ENCODE results near the gene RAF1.

The RAF1 gene

DNA sequence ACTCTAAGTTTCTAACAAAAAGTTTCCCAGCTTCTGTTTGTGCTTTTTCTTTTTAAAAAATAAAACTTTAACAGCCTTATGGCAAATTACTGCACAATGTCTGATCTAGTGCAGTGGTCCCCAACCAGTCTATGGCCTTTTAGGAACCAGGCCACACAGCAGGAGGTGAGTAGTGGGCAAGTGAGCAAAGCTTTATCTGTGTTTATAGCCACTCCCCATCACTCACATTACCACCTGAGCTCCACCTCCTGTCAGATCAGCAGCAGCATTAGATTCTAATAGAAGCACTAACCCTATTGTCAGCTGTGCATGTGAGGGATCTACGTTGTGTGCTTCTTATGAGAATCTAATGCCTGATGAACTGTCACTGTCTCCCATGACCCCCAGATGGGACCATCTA, 101.5 kb downstream of the RAF1 start:
- no peak for TF ChIP-seq SIN3A (IDR thresholded peaks at IDR 0.05; ENCODE audit: borderline replicate concordance, insufficient read depth, low read length)
- TF ChIP-seq TAF1 (IDR thresholded peaks at IDR 0.05; ENCODE audit: borderline replicate concordance, insufficient read depth, low read length), result no peak
- no peak for TF ChIP-seq POLR2AphosphoS5 (IDR thresholded peaks at IDR 0.05; ENCODE audit: low read depth, low read length)
- TF ChIP-seq, protein P1, sequence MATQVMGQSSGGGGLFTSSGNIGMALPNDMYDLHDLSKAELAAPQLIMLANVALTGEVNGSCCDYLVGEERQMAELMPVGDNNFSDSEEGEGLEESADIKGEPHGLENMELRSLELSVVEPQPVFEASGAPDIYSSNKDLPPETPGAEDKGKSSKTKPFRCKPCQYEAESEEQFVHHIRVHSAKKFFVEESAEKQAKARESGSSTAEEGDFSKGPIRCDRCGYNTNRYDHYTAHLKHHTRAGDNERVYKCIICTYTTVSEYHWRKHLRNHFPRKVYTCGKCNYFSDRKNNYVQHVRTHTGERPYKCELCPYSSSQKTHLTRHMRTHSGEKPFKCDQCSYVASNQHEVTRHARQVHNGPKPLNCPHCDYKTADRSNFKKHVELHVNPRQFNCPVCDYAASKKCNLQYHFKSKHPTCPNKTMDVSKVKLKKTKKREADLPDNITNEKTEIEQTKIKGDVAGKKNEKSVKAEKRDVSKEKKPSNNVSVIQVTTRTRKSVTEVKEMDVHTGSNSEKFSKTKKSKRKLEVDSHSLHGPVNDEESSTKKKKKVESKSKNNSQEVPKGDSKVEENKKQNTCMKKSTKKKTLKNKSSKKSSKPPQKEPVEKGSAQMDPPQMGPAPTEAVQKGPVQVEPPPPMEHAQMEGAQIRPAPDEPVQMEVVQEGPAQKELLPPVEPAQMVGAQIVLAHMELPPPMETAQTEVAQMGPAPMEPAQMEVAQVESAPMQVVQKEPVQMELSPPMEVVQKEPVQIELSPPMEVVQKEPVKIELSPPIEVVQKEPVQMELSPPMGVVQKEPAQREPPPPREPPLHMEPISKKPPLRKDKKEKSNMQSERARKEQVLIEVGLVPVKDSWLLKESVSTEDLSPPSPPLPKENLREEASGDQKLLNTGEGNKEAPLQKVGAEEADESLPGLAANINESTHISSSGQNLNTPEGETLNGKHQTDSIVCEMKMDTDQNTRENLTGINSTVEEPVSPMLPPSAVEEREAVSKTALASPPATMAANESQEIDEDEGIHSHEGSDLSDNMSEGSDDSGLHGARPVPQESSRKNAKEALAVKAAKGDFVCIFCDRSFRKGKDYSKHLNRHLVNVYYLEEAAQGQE (IDR thresholded peaks at IDR 0.05; ENCODE audit: insufficient read depth in 1 of 2, low read depth in 2 of 2, low read length in 2 of 2), result no peak
- TF ChIP-seq FOXP2 (optimal IDR thresholded peaks at IDR 0.05; ENCODE audit: borderline replicate concordance, extremely low read depth, extremely low read length, insufficient read depth), result no peak

DNA sequence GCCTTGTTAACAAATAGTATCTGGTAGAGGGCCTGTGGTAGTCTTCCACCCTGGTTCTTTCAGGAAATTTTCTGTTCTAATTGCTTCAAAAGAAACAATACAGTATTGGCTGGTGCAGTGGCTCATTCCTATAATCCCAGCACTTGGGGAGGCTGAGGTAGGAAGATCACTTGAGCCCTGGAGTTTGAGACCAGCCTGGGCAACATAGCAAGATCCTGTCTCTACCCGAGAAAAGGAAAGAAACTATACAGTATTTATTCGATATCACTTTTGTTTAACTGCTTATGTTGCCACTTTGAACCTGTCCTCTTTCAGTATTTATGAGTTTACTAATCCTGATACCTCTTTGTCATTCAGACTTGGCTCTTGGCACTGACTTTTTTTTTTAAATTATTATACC, 102.5 kb downstream of the RAF1 start:
- TF ChIP-seq SIN3A (IDR thresholded peaks at IDR 0.05; ENCODE audit: borderline replicate concordance, insufficient read depth, low read length), result no peak
- no peak for TF ChIP-seq POLR2AphosphoS5 (IDR thresholded peaks at IDR 0.05; ENCODE audit: low read depth, low read length)
- TF ChIP-seq FOXP2 (optimal IDR thresholded peaks at IDR 0.05; ENCODE audit: borderline replicate concordance, extremely low read depth, extremely low read length, insufficient read depth), result no peak
- no peak for TF ChIP-seq TAF1 (IDR thresholded peaks at IDR 0.05; ENCODE audit: borderline replicate concordance, insufficient read depth, low read length)
- TF ChIP-seq, protein P1 (IDR thresholded peaks at IDR 0.05; ENCODE audit: insufficient read depth in 1 of 2, low read depth in 2 of 2, low read length in 2 of 2), result no peak

DNA sequence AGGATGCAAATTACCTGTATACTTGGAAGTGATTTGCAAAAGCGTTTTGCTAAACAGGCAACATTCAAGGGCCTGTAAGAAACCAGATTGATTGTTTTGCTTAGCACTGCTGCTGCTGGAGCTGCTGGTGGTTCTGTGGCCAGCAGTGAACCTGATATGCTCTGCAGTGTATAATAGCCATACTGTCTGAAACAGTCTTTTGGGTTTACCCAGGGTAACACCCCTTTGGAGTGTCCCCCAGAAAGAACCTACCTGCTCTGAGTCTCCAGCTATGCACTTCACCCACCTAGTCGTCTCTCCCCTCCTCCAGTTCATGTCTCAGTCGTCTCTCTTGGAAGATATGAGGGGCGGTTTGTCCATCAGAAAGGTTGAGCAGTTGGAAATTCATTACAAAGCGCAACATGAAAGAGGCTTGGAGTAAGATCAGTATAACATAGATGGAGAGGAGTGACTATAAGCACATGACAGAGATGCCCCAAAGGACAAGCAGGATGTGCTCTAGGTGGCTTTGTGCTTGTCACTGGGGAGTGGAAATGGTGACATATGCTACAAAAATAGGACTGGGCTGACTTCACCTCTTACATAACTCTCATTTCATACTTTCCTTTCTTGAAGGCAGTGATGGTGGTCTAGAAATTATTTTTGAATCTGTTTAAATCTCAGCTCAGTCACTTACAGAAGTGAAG, 103.3 kb downstream of the RAF1 start:
- TF ChIP-seq TAF1 (IDR thresholded peaks at IDR 0.05; ENCODE audit: borderline replicate concordance, insufficient read depth, low read length) (no peak), SIN3A (IDR thresholded peaks at IDR 0.05; ENCODE audit: borderline replicate concordance, insufficient read depth, low read length) (no peak), POLR2AphosphoS5 (IDR thresholded peaks at IDR 0.05; ENCODE audit: low read depth, low read length) (no peak), FOXP2 (optimal IDR thresholded peaks at IDR 0.05; ENCODE audit: borderline replicate concordance, extremely low read depth, extremely low read length, insufficient read depth) (no peak)
- TF ChIP-seq, protein P1 (IDR thresholded peaks at IDR 0.05; ENCODE audit: insufficient read depth in 1 of 2, low read depth in 2 of 2, low read length in 2 of 2), result no peak

DNA sequence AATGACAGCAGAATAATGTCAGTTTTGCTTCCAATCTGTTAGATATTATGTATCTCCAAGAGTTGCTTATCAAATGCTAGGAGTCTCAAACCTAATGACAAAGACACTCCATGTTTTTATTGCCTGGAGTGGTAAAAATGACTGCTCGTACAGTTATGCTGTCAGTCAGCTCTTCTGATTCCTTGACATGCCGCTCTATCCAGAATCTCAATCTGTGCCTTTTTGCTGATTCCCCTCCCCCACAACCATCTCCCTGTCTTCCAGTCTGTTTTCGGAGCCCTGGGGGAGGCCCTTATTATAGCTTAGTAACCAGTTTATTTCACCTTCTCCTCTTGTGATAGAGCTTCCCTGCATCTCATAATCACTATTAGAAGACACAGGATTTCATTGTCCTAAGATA, 104.4 kb downstream of the RAF1 start:
- TF ChIP-seq FOXP2 (optimal IDR thresholded peaks at IDR 0.05; ENCODE audit: borderline replicate concordance, extremely low read depth, extremely low read length, insufficient read depth) (no peak), SIN3A (IDR thresholded peaks at IDR 0.05; ENCODE audit: borderline replicate concordance, insufficient read depth, low read length) (no peak), TAF1 (IDR thresholded peaks at IDR 0.05; ENCODE audit: borderline replicate concordance, insufficient read depth, low read length) (no peak)

DNA sequence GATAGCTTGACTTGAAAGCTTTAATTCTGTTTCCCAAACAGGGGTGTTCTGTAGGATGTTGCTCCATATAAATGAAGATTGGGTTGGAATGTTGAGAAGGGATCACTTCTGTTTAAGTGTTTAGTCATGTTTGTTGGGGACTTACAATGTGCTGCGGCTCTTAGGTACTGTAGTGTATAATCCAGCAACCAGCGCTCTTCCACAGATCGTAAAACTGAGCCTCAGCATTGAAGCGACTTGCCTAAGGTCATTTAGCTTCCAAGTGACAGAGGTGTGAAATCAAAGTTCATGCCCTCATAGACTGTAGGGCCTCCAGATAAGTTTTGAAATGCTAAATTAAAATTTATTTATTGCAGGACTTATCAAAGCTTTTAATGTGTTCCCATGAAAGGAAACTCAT, 105.2 kb downstream of the RAF1 start:
- TF ChIP-seq, protein P1 (IDR thresholded peaks at IDR 0.05; ENCODE audit: insufficient read depth in 1 of 2, low read depth in 2 of 2, low read length in 2 of 2), result no peak
